ENCODE measurements around the gene IL18RAP.

DNA sequence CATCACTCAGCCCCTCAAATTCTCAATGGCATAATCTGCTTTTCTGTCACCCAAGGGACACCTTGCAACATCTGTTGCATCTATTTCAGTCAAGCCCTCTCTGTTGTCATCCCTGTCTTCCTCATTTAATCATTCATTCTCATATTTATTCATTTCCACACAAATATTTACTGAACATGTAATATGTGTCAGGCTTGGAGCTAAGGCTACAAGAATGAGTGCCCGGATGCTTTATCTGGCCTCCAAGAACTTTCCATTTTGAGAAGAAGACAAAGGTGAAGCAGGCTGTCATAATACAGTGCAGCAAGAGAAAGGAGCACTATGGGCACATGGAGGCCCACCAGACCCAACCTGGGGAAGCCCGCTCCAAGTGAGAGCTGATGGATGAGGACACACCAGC lies 15.6 kb downstream of the IL18RAP start:
- TF ChIP-seq EZH2 (IDR thresholded peaks at IDR 0.05) = no peak
- no peak for TF ChIP-seq POLR2AphosphoS5 (IDR thresholded peaks at IDR 0.05; ENCODE audit: borderline replicate concordance, low read depth, low read length)
